H1 (cell line): Measurements from ENCODE around the gene TMEM244. TPM values are rescaled to one million over a fixed set of nuclear protein-coding genes. Genes with fewer than 3 reads are reported as not detected.

Experiments
- CTCF ChIA-PET: fragments of 300-600 bp; sonication (Branson Sonifier 250); formaldehyde crosslinking; loops from one replicate; lab custom pipeline; 2021; ENCODE audit not compliant: partially characterized antibody; lab: Charles Lee
- POLR2A ChIA-PET: fragments of 300-600 bp; sonication (Branson Sonifier 250); formaldehyde crosslinking; loops from one replicate; lab custom pipeline; 2021; ENCODE audit warnings: inconsistent platforms; ENCODE audit not compliant: partially characterized antibody; lab: Charles Lee
- DNase-seq, 2 experiments: peaks; one replicate each; pipeline versions ENCODE4 v3.0.0 to v3.0.0-alpha.2; 2010 to 2022; ENCODE audit warnings: low spot score in 2 of 2, low read depth in 1 of 2, mixed read lengths in 1 of 2
- FAIRE-seq: peaks from 2 replicates; lab custom pipeline; 2011; peaks lifted over from hg19 to GRCh38; lab: Jason Lieb, UNC
- H2AFZ ChIP-seq: 2 replicates; pipeline ENCODE4 v1.8.1; 2012; ENCODE audit warnings: low read length, inconsistent platforms
- H2AK5ac ChIP-seq: 2 replicates; pipeline ENCODE4 v1.6.1; 2013; ENCODE audit warnings: low read depth, low read length
- H2BK120ac ChIP-seq: replicated peaks from 2 replicates; pipeline ENCODE3; 2013; ENCODE audit warnings: low read depth, low read length, inconsistent platforms
- H2BK12ac ChIP-seq: 2 replicates; pipeline ENCODE4 v1.6.1; 2013; ENCODE audit warnings: low read depth, low read length
- H2BK15ac ChIP-seq: 2 replicates; pipeline ENCODE4 v1.6.1; 2013; ENCODE audit warnings: low read length
- H2BK20ac ChIP-seq: 2 replicates; pipeline ENCODE4 v1.6.1; 2013; ENCODE audit warnings: low read length
- H2BK5ac ChIP-seq: 2 replicates; pipeline ENCODE4 v1.6.1; 2013; ENCODE audit warnings: low read depth, low read length
- H3K14ac ChIP-seq: 2 replicates; pipeline ENCODE4 v1.6.1; 2013; ENCODE audit warnings: inconsistent platforms; ENCODE audit not compliant: insufficient read length
- H3K18ac ChIP-seq: 2 replicates; pipeline ENCODE4 v1.6.1; 2013; ENCODE audit warnings: low read length; ENCODE audit errors: extremely low read depth
- H3K23ac ChIP-seq: 2 replicates; pipeline ENCODE4 v1.6.1; 2013; ENCODE audit warnings: inconsistent platforms; ENCODE audit not compliant: insufficient read length
- H3K23me2 ChIP-seq: 2 replicates; pipeline ENCODE4 v1.6.1; 2013; ENCODE audit warnings: low read depth, low read length
- H3K27ac ChIP-seq: 2 replicates; pipeline ENCODE4 v1.6.1; 2011; ENCODE audit warnings: low read depth, low read length, inconsistent platforms
- H3K27me3 ChIP-seq, 4 experiments: replicated peaks in 1 of 4; 1 replicate in 1 of 4; 2 replicates in 3 of 4; pipeline versions ENCODE4 v1.6.1 to v1.8.1; 2011 to 2013; ENCODE audit warnings: low read length in 3 of 4, mild to moderate bottlenecking in 3 of 4, inconsistent platforms in 2 of 4, mixed read lengths in 2 of 4, moderate library complexity in 1 of 4; ENCODE audit not compliant: control insufficient read depth in 3 of 4, insufficient read depth in 3 of 4; ENCODE audit errors: extremely low read depth in 1 of 4
- H3K36me3 ChIP-seq, 4 experiments: 2 replicates each; pipeline versions ENCODE4 v1.6.1 to v1.8.1; 2011 to 2013; ENCODE audit warnings: mild to moderate bottlenecking in 4 of 4, low read length in 3 of 4, moderate library complexity in 2 of 4, control low read depth in 1 of 4, inconsistent platforms in 1 of 4; ENCODE audit not compliant: insufficient read depth in 4 of 4, control insufficient read depth in 2 of 4
- H3K4ac ChIP-seq: replicated peaks from 2 replicates; pipeline ENCODE3; 2013; ENCODE audit warnings: low read length, low read depth, mixed read lengths, inconsistent platforms; ENCODE audit not compliant: insufficient read length
- H3K4me1 ChIP-seq, 4 experiments: replicated peaks in 1 of 4; 1 replicate in 1 of 4; 2 replicates in 3 of 4; pipeline versions ENCODE4 v1.6.1 to v1.8.1; 2011 to 2013; ENCODE audit warnings: low read length in 3 of 4, inconsistent platforms in 2 of 4, mixed read lengths in 1 of 4; ENCODE audit not compliant: insufficient read depth in 4 of 4, control insufficient read depth in 3 of 4
- H3K4me2 ChIP-seq, 2 experiments: 2 replicates each; pipeline versions ENCODE4 v1.6.1 to v1.8.1; 2011 to 2013; ENCODE audit warnings: low read depth in 2 of 2, low read length in 2 of 2, control low read depth in 1 of 2, inconsistent platforms in 1 of 2, mild to moderate bottlenecking in 1 of 2; ENCODE audit not compliant: insufficient read depth in 1 of 2
- H3K4me3 ChIP-seq, 4 experiments: fragments of 200-600, 300-600 bp in 1 of 4; sonication (generic), shearing (Covaris generic), sonication (Bioruptor Twin) in 1 of 4; 2 replicates each; pipeline versions ENCODE4 v1.5.1 to v1.8.1; 2011 to 2016; ENCODE audit warnings: low read length in 4 of 4, low read depth in 3 of 4, control low read depth in 2 of 4, inconsistent platforms in 2 of 4, mild to moderate bottlenecking in 2 of 4, mixed read lengths in 1 of 4, moderate library complexity in 1 of 4; ENCODE audit not compliant: insufficient read depth in 2 of 4; ENCODE audit errors: extremely low read depth in 1 of 4
- H3K56ac ChIP-seq: replicated peaks from 2 replicates; pipeline ENCODE3; 2013; ENCODE audit warnings: low read depth, mild to moderate bottlenecking, mixed read lengths, low read length, inconsistent platforms; ENCODE audit not compliant: insufficient read length
- H3K79me1 ChIP-seq: 2 replicates; pipeline ENCODE4 v1.6.1; 2013; ENCODE audit warnings: low read depth, low read length, control low read depth
- H3K79me2 ChIP-seq, 2 experiments: 2 replicates each; pipeline versions ENCODE4 v1.6.1 to v1.8.1; 2012 to 2013; ENCODE audit warnings: low read length in 2 of 2, mild to moderate bottlenecking in 2 of 2, inconsistent platforms in 1 of 2; ENCODE audit not compliant: insufficient read depth in 2 of 2, control insufficient read depth in 1 of 2
- H3K9ac ChIP-seq, 4 experiments: replicated peaks in 1 of 4; 1 replicate in 1 of 4; 2 replicates in 3 of 4; pipeline versions ENCODE4 v1.6.1 to v1.8.1; 2011 to 2013; ENCODE audit warnings: low read depth in 3 of 4, low read length in 3 of 4, control low read depth in 2 of 4, mild to moderate bottlenecking in 2 of 4, moderate library complexity in 2 of 4, inconsistent platforms in 1 of 4; ENCODE audit errors: extremely low read depth in 1 of 4
- H3K9me3 ChIP-seq, 2 experiments: 2 replicates each; pipeline versions ENCODE4 v1.6.1 to v1.8.1; 2012 to 2013; ENCODE audit warnings: mild to moderate bottlenecking in 2 of 2, moderate library complexity in 2 of 2, control low read depth in 1 of 2, inconsistent platforms in 1 of 2, low read depth in 1 of 2, low read length in 1 of 2, mixed read lengths in 1 of 2; ENCODE audit not compliant: insufficient read depth in 2 of 2
- H4K20me1 ChIP-seq, 2 experiments: replicated peaks in 1 of 2; 2 replicates each; pipeline versions ENCODE3 to v1.8.1; 2011 to 2013; ENCODE audit warnings: inconsistent platforms in 2 of 2, low read length in 2 of 2, mild to moderate bottlenecking in 1 of 2; ENCODE audit not compliant: insufficient read depth in 2 of 2, control insufficient read depth in 1 of 2
- H4K5ac ChIP-seq: 2 replicates; pipeline ENCODE4 v1.6.1; 2013; ENCODE audit warnings: low read length, low read depth, mixed read lengths, inconsistent platforms; ENCODE audit not compliant: insufficient read length
- H4K8ac ChIP-seq: 2 replicates; pipeline ENCODE4 v1.8.0; 2013; ENCODE audit warnings: mild to moderate bottlenecking, moderate library complexity, low read length, inconsistent platforms; ENCODE audit not compliant: insufficient read depth; ENCODE audit errors: extremely low read depth
- H4K91ac ChIP-seq: replicated peaks from 2 replicates; pipeline ENCODE3; 2013; ENCODE audit warnings: low read length, mixed read lengths, inconsistent platforms; ENCODE audit not compliant: insufficient read length
- ASH2L ChIP-seq: fragments of 200-600, 300-600 bp; sonication (generic); IDR thresholded peaks from one replicate; pipeline ENCODE4 v1.7.1; 2017; ENCODE audit warnings: low read length
- ATF3 ChIP-seq: IDR thresholded peaks from 2 replicates; pipeline ENCODE4 v1.6.1; 2011; ENCODE audit warnings: low read depth, mild to moderate bottlenecking, low read length; ENCODE audit not compliant: insufficient read depth
- BCL11A ChIP-seq, 2 experiments: IDR thresholded peaks; one replicate each; pipeline ENCODE4 v1.6.1; 2011; ENCODE audit warnings: low read depth in 2 of 2, low read length in 2 of 2, mild to moderate bottlenecking in 2 of 2
- MAX ChIP-seq: IDR thresholded peaks from 2 replicates; pipeline ENCODE4 v1.6.1; 2012; ENCODE audit warnings: inconsistent platforms
- POLR2A ChIP-seq, 2 experiments: IDR thresholded peaks; 1 replicate in 1 of 2; 2 replicates in 1 of 2; pipeline ENCODE4 v1.6.1; 2011; ENCODE audit warnings: low read depth in 2 of 2, low read length in 2 of 2, mild to moderate bottlenecking in 2 of 2; ENCODE audit errors: control extremely low read depth in 1 of 2
- YY1 ChIP-seq: IDR thresholded peaks from 2 replicates; pipeline ENCODE4 v1.6.1; 2011; ENCODE audit warnings: low read depth, mild to moderate bottlenecking, low read length
- WGBS, 2 experiments: shearing (Covaris generic) in 1 of 2; methylation state at CpG; one replicate each; pipeline versions ENCODE4 v1.1.6 to v1.1.7; 2013 to 2015; ENCODE audit warnings: low lambda C conversion rate in 2 of 2, mixed read lengths in 2 of 2, inconsistent platforms in 1 of 2, low coverage in 1 of 2, missing lambda C conversion rate in 1 of 2; ENCODE audit not compliant: insufficient replicate concordance in 2 of 2, insufficient coverage in 1 of 2, insufficient read length in 1 of 2; ENCODE audit errors: extremely low coverage in 1 of 2, missing lambda C conversion rate in 1 of 2; 5-methylcytosine and 5-hydroxymethylcytosine counted together
- long read RNA-seq, 2 experiments: library from RNA in 1 of 2; library from capped mRNA in 1 of 2; stranded (forward); transcript quantifications; one replicate each; pipeline ENCODE4 v2.0.0, GENCODE V29; 2021; ENCODE audit warnings: inconsistent platforms in 1 of 2
- polyA minus RNA-seq, 3 experiments: library from RNA; depleted of rRNA, polyadenylated mRNA; stranded (reverse); fragments of >200 nt; gene quantifications; 1 replicate in 2 of 3; 2 replicates in 1 of 3; pipeline ENCODE4 v1.2.3, GENCODE V29; 2011
- polyA plus RNA-seq, 7 experiments: library from polyadenylated mRNA; depleted of rRNA in 3 of 7; stranded (reverse) in 5 of 7; unstranded in 2 of 7; fragments of >200 nt in 5 of 7; fragments of 200-250 nt in 2 of 7; gene quantifications; 1 replicate in 5 of 7; 2 replicates in 1 of 7; 4 replicates in 1 of 7; pipeline versions ENCODE4 v1.2.1 to v1.2.3, GENCODE V29; 2011 to 2013; ENCODE audit warnings: missing spikeins in 2 of 7, mixed read lengths in 2 of 7
- total RNA-seq: library from RNA; stranded (reverse); fragmentation: NEBNext Ultra II Directional; extraction: Animal tissue kit (Norgen Biotek cat#: 25700); gene quantifications from 2 replicates; pipeline ENCODE4 v1.2.1, GENCODE V29; 2021
- TF ChIP-seq, protein P1 (sequence below), 3 experiments: IDR thresholded peaks; 1 replicate in 2 of 3; 2 replicates in 1 of 3; pipeline versions ENCODE4 v1.5.1 to v1.6.1; 2011; ENCODE audit warnings: low read length in 3 of 3, mild to moderate bottlenecking in 3 of 3, inconsistent platforms in 2 of 3, low read depth in 1 of 3, moderate library complexity in 1 of 3; ENCODE audit not compliant: insufficient read depth in 1 of 3; ENCODE audit errors: control extremely low read depth in 1 of 3

TMEM244 gene, protein sequence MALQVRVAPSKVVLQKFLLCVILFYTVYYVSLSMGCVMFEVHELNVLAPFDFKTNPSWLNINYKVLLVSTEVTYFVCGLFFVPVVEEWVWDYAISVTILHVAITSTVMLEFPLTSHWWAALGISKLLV
- total RNA-seq (not detected in 2 replicates), polyA plus RNA-seq (2011; rRNA removed) (not detected in 2 replicates), polyA minus RNA-seq (2011; rRNA and poly(A)+ RNA removed) (not detected in 2 replicates)
- polyA plus RNA-seq (2011; cell fraction: cytosol; rRNA removed): not detected
- not detected for polyA plus RNA-seq (2011; cell fraction: nucleus; rRNA removed)
- not detected in 4 replicates for polyA plus RNA-seq (2012, experiment 1 of 2)
- not detected for polyA plus RNA-seq (2012, experiment 2 of 2)
- not detected for polyA plus RNA-seq (2013, experiment 1 of 2)
- not detected for polyA plus RNA-seq (2013, experiment 2 of 2)
- not detected for polyA minus RNA-seq (2011; cell fraction: cytosol; rRNA and poly(A)+ RNA removed)
- polyA minus RNA-seq (2011; cell fraction: nucleus; rRNA and poly(A)+ RNA removed): not detected
- long read RNA-seq, experiment 1: 0 reads
- long read RNA-seq, experiment 2: 0 reads

DNA sequence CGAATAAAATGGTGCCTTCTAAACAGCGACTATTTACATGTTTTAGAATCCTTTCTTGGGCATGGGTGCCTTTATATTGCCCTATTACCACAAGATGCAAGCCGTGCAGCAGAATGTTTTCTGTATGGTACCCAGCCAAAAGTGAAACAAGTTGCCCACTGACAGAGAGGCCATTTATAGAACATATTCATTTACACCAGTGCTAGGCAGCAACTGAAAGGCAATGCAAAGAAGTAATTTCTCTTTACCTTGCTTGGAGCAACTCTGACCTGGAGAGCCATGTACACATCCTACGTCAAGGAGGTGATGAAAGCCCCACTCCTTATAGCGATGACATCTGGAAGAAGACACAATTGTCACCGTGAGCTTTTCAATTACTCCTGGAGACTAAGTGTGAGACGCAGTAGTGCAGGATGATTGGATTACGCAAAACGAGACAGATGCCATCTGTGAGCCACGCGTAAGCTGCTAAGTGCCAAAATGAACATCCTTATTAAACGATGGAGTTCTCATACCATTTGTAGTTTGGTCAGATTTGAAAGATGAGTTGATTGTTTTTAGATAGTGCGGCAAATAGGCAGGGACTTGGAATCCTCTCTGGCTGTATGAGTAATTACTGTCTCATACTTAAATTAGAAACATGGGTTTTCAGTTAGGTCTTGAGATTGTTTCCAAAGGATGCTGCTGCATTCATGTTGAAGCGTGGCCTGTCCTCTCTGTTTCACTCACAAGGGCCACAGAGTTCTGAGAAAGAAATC, at the start of gene TMEM244:
Gene TMEM244, minus strand, starts transcription at position 408 of the 758 bp plus-strand sequence. Its CDS starts 127 bp downstream, at position 281.
- Histone ChIP-seq H3K18ac (no peak within 1 kb of the TSS), H2BK120ac (no peak within 1 kb of the TSS), H4K91ac (no peak within 1 kb of the TSS), H3K9me3 (no peaks in the 10 kb centered on the region), H3K23me2 (no peaks in the 10 kb centered on the region), H3K23ac (no peak within 1 kb of the TSS), H3K36me3 (no peaks in the 10 kb centered on the region), H3K79me2 (no peaks in the 10 kb centered on the region), H3K4me1 (no peaks in the 10 kb centered on the region), H4K20me1 (no peaks in the 10 kb centered on the region), H2BK5ac (no peak within 1 kb of the TSS), H3K4me3 (no peak within 1 kb of the TSS), H2AK5ac (no peak within 1 kb of the TSS), H3K4ac (no peak within 1 kb of the TSS), H4K5ac (no peak within 1 kb of the TSS), H3K27me3 (no peaks in the 10 kb centered on the region), H2BK12ac (no peak within 1 kb of the TSS), H3K79me1 (no peaks in the 10 kb centered on the region), H3K14ac (no peak within 1 kb of the TSS), H3K9ac (no peak within 1 kb of the TSS), H3K56ac (no peak within 1 kb of the TSS), H2BK20ac (no peak within 1 kb of the TSS), H2AFZ (no peak within 1 kb of the TSS), H4K8ac (no peak within 1 kb of the TSS), H3K4me2 (no peak within 1 kb of the TSS), H2BK15ac (no peak within 1 kb of the TSS), H3K27ac (no peak within 1 kb of the TSS)
- WGBS, 2 experiments: 90% methylated on average over 14 of the region's 14 CpGs; no CpG with 5 or more reads in 1 of the 2 experiments
- no peak for FAIRE-seq
- no peak for DNase-seq
- ChIA-PET CTCF (interaction anchor here (0.5 to 1.7 kb wide), 3 partner anchors 9 to 322 kb away, joined by 3 to 7 read pairs (median 4); no protein-coding TSS in a partner anchor), POLR2A (no interaction called here)
- TF ChIP-seq ASH2L (no peak), MAX (no peak), POLR2A (IDR thresholded peaks at IDR 0.05; ENCODE audit: control extremely low read depth in 1 of 2, low read depth in 2 of 2, low read length in 2 of 2) (no peak), YY1 (no peak), BCL11A (IDR thresholded peaks at IDR 0.05; ENCODE audit: low read depth in 2 of 2, low read length in 2 of 2) (no peak), ATF3 (no peak)
- TF ChIP-seq, protein P1, sequence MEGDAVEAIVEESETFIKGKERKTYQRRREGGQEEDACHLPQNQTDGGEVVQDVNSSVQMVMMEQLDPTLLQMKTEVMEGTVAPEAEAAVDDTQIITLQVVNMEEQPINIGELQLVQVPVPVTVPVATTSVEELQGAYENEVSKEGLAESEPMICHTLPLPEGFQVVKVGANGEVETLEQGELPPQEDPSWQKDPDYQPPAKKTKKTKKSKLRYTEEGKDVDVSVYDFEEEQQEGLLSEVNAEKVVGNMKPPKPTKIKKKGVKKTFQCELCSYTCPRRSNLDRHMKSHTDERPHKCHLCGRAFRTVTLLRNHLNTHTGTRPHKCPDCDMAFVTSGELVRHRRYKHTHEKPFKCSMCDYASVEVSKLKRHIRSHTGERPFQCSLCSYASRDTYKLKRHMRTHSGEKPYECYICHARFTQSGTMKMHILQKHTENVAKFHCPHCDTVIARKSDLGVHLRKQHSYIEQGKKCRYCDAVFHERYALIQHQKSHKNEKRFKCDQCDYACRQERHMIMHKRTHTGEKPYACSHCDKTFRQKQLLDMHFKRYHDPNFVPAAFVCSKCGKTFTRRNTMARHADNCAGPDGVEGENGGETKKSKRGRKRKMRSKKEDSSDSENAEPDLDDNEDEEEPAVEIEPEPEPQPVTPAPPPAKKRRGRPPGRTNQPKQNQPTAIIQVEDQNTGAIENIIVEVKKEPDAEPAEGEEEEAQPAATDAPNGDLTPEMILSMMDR (IDR thresholded peaks at IDR 0.05; ENCODE audit: control extremely low read depth in 1 of 3, insufficient read depth in 1 of 3, low read depth in 1 of 3, low read length in 3 of 3): no peak
